Trophoblast cell (in vitro differentiated cells and primary cell): ENCODE results near the gene COPG2.

Experiments used
- DNase-seq, 2 donors: peaks; one replicate each; pipeline ENCODE4 v3.0.0-alpha.2; 2016
- H2AFZ ChIP-seq: 2 replicates; pipeline ENCODE4 v1.6.1; 2013; ENCODE audit warnings: low read length, moderate library complexity, mild to moderate bottlenecking; ENCODE audit not compliant: insufficient read depth, poor library complexity
- H2AK5ac ChIP-seq: 2 replicates; pipeline ENCODE4 v1.6.1; 2013; ENCODE audit warnings: mild to moderate bottlenecking, low read length
- H2BK120ac ChIP-seq: 2 replicates; pipeline ENCODE4 v1.6.1; 2013; ENCODE audit warnings: low read length, mild to moderate bottlenecking, moderate library complexity; ENCODE audit not compliant: insufficient read depth, poor library complexity
- H2BK12ac ChIP-seq: 2 replicates; pipeline ENCODE4 v1.6.1; 2013; ENCODE audit warnings: mild to moderate bottlenecking, low read length, moderate library complexity
- H2BK5ac ChIP-seq: 2 replicates; pipeline ENCODE4 v1.6.1; 2013; ENCODE audit warnings: low read length, low read depth, moderate library complexity, mild to moderate bottlenecking; ENCODE audit not compliant: poor library complexity
- H3K14ac ChIP-seq: 2 replicates; pipeline ENCODE4 v1.6.1; 2013; ENCODE audit warnings: mild to moderate bottlenecking, low read length
- H3K18ac ChIP-seq: 2 replicates; pipeline ENCODE4 v1.6.1; 2013; ENCODE audit warnings: mild to moderate bottlenecking, low read length
- H3K23ac ChIP-seq: 2 replicates; pipeline ENCODE4 v1.6.1; 2013; ENCODE audit warnings: low read length
- H3K27ac ChIP-seq: 2 replicates; pipeline ENCODE4 v1.5.1; 2013; ENCODE audit warnings: low read depth, mild to moderate bottlenecking, inconsistent platforms, low read length, moderate library complexity
- H3K27me3 ChIP-seq: 2 replicates; pipeline ENCODE4 v1.6.1; 2013; ENCODE audit warnings: inconsistent platforms, mild to moderate bottlenecking, low read length, moderate library complexity; ENCODE audit not compliant: insufficient read depth
- H3K36me3 ChIP-seq, 2 experiments: 1 replicate in 1 of 2; 2 replicates in 1 of 2; pipeline ENCODE4 v1.6.1; 2013; ENCODE audit warnings: low read length in 2 of 2, mild to moderate bottlenecking in 2 of 2, moderate library complexity in 1 of 2; ENCODE audit not compliant: insufficient read depth in 2 of 2, control insufficient read depth in 1 of 2
- H3K4ac ChIP-seq: 2 replicates; pipeline ENCODE4 v1.6.1; 2013; ENCODE audit warnings: low read depth, mild to moderate bottlenecking, low read length, moderate library complexity
- H3K4me1 ChIP-seq, 2 experiments: 1 replicate in 1 of 2; 2 replicates in 1 of 2; pipeline ENCODE4 v1.6.1; 2013; ENCODE audit warnings: low read length in 2 of 2, mild to moderate bottlenecking in 2 of 2, moderate library complexity in 1 of 2; ENCODE audit not compliant: insufficient read depth in 2 of 2, control insufficient read depth in 1 of 2
- H3K4me2 ChIP-seq: 2 replicates; pipeline ENCODE4 v1.6.1; 2013; ENCODE audit warnings: inconsistent platforms, mild to moderate bottlenecking, low read length, moderate library complexity
- H3K4me3 ChIP-seq: 2 replicates; pipeline ENCODE4 v1.5.1; 2013; ENCODE audit warnings: mild to moderate bottlenecking, low read depth, low read length, inconsistent platforms
- H3K79me1 ChIP-seq: one replicate; pipeline ENCODE4 v1.6.1; 2013; ENCODE audit warnings: low read length
- H3K79me2 ChIP-seq: 2 replicates; pipeline ENCODE4 v1.6.1; 2013; ENCODE audit warnings: low read length, mild to moderate bottlenecking; ENCODE audit not compliant: control insufficient read depth, insufficient read depth, poor library complexity
- H3K9ac ChIP-seq: 2 replicates; pipeline ENCODE4 v1.6.1; 2013; ENCODE audit warnings: mild to moderate bottlenecking, low read length
- H3K9me3 ChIP-seq: 2 replicates; pipeline ENCODE4 v1.6.1; 2013; ENCODE audit warnings: low read depth, mild to moderate bottlenecking, control low read depth, inconsistent platforms, low read length; ENCODE audit not compliant: insufficient read depth
- H4K12ac ChIP-seq: 2 replicates; pipeline ENCODE4 v1.6.1; 2013; ENCODE audit warnings: low read depth, mild to moderate bottlenecking, low read length, moderate library complexity
- H4K8ac ChIP-seq: 2 replicates; pipeline ENCODE4 v1.6.1; 2013; ENCODE audit warnings: low read depth, mild to moderate bottlenecking, low read length, moderate library complexity
- H4K91ac ChIP-seq: one replicate; pipeline ENCODE4 v1.6.1; 2013; ENCODE audit warnings: low read depth, mild to moderate bottlenecking, low read length, moderate library complexity
- WGBS: extraction: QIAGEN DNeasy Blood & Tissue Kit; methylation state at CpG from one replicate; pipeline ENCODE4 v1.1.7; 2013; ENCODE audit warnings: missing lambda C conversion rate; ENCODE audit not compliant: insufficient read length, insufficient coverage; ENCODE audit errors: extremely low coverage; 5-methylcytosine and 5-hydroxymethylcytosine counted together

COPG2 gene

GRCh38 chr7:130486114-130486953 is 182.2 kb downstream of the COPG2 start:
- Histone ChIP-seq H3K18ac (peak overlapping the region; percentile 91), H2AFZ (peak overlapping the region; percentile 89), H4K8ac (peak overlapping the region; percentile 89), H3K79me2 (peaks cover 12% of the 10 kb centered on the region), H3K9me3 (no peaks in the 10 kb centered on the region), H3K4ac (peak overlapping the region; percentile 91), H3K23ac (no peak overlapping the region), H2BK12ac (peak overlapping the region; percentile 85), H3K27ac (peak overlapping the region; percentile 20), H3K4me1 (peaks cover 15 to 36% of the 10 kb centered on the region in 2 experiments), H3K27me3 (no peaks in the 10 kb centered on the region), H2AK5ac (peak overlapping the region; percentile 44), H4K12ac (peak overlapping the region; percentile 32), H3K36me3 (peaks cover 0 to 2% of the 10 kb centered on the region in 2 experiments), H3K14ac (peak overlapping the region; percentile 94), H3K9ac (peak overlapping the region; percentile 88), H3K4me2 (peak overlapping the region; percentile 88), H4K91ac (peak overlapping the region; percentile 62), H3K79me1 (peaks cover 35% of the 10 kb centered on the region), H3K4me3 (peak overlapping the region; percentile 89), H2BK5ac (no peak overlapping the region), H2BK120ac (peak overlapping the region; percentile 17)
- WGBS: no CpG with 5 or more reads among the region's 67 CpGs
- peak; percentile 69 to 91 for DNase-seq

- peaks cover 8% of the 10 kb centered on the region for H3K79me2 ChIP-seq
- no peaks in the 10 kb centered on the region for H3K36me3 ChIP-seq
- H3K27ac ChIP-seq: no peak overlapping the region
- H3K18ac ChIP-seq: no peak overlapping the region
- H2AFZ ChIP-seq: no peak overlapping the region
- no peak overlapping the region for H3K4me3 ChIP-seq
- no peak overlapping the region for H4K12ac ChIP-seq
- H2BK5ac ChIP-seq: no peak overlapping the region
- no peak overlapping the region for H4K8ac ChIP-seq
- H3K4me2 ChIP-seq: peak overlapping the region; percentile 88
- H3K9ac ChIP-seq: no peak overlapping the region
- H3K79me1 ChIP-seq: peaks cover 30% of the 10 kb centered on the region
- H4K91ac ChIP-seq: peak overlapping the region; percentile 9
- H2BK12ac ChIP-seq: peak overlapping the region; percentile 58
- H3K9me3 ChIP-seq: no peaks in the 10 kb centered on the region
- H3K4me1 ChIP-seq: peaks cover 12 to 34% of the 10 kb centered on the region in 2 experiments
- H2BK120ac ChIP-seq: no peak overlapping the region
- peak overlapping the region; percentile 17 for H3K14ac ChIP-seq
- no peak overlapping the region for H3K4ac ChIP-seq
- DNase-seq: no peak
- H3K23ac ChIP-seq: no peak overlapping the region
- H2AK5ac ChIP-seq: peak overlapping the region; percentile 17
- no CpG with 5 or more reads among the region's 11 CpGs for WGBS
- no peaks in the 10 kb centered on the region for H3K27me3 ChIP-seq
Observed at GRCh38 chr7:130485734-130486113, 182.8 kb downstream of the COPG2 start.

- DNase-seq: no peak
- Histone ChIP-seq H3K9me3 (no peaks in the 10 kb centered on the region), H3K27me3 (no peaks in the 10 kb centered on the region), H4K12ac (no peak overlapping the region), H3K18ac (no peak overlapping the region), H3K27ac (no peak overlapping the region), H3K4ac (no peak overlapping the region), H3K79me1 (peaks cover 14% of the 10 kb centered on the region), H3K14ac (no peak overlapping the region), H2BK5ac (no peak overlapping the region), H3K4me1 (peaks cover 9 to 21% of the 10 kb centered on the region in 2 experiments), H2AFZ (no peak overlapping the region), H3K4me2 (no peak overlapping the region), H3K79me2 (peaks cover 4% of the 10 kb centered on the region), H2AK5ac (no peak overlapping the region), H2BK12ac (no peak overlapping the region), H3K23ac (no peak overlapping the region), H4K91ac (no peak overlapping the region), H3K36me3 (no peaks in the 10 kb centered on the region), H4K8ac (no peak overlapping the region), H2BK120ac (no peak overlapping the region), H3K9ac (no peak overlapping the region), H3K4me3 (no peak overlapping the region)
- no CpG with 5 or more reads among the region's 3 CpGs for WGBS
Observed at GRCh38 chr7:130483031-130483430, 185.5 kb downstream of the COPG2 start.

GRCh38 chr7:130481898-130482297 is 186.7 kb downstream of the COPG2 start:
- no peak overlapping the region for H3K4me3 ChIP-seq
- no peak overlapping the region for H2AFZ ChIP-seq
- H3K4ac ChIP-seq: no peak overlapping the region
- H2AK5ac ChIP-seq: no peak overlapping the region
- H3K27ac ChIP-seq: no peak overlapping the region
- H3K27me3 ChIP-seq: no peaks in the 10 kb centered on the region
- H2BK120ac ChIP-seq: no peak overlapping the region
- peaks cover 4% of the 10 kb centered on the region for H3K79me2 ChIP-seq
- H3K36me3 ChIP-seq: no peaks in the 10 kb centered on the region
- no peak overlapping the region for H4K12ac ChIP-seq
- no peaks in the 10 kb centered on the region for H3K9me3 ChIP-seq
- H3K4me1 ChIP-seq: peaks cover 4 to 13% of the 10 kb centered on the region in 2 experiments
- DNase-seq: no peak
- H2BK12ac ChIP-seq: peak overlapping the region; percentile 12
- H3K14ac ChIP-seq: no peak overlapping the region
- no peak overlapping the region for H3K9ac ChIP-seq
- no peak overlapping the region for H4K8ac ChIP-seq
- H3K18ac ChIP-seq: no peak overlapping the region
- no peak overlapping the region for H2BK5ac ChIP-seq
- peaks cover 11% of the 10 kb centered on the region for H3K79me1 ChIP-seq
- no peak overlapping the region for H4K91ac ChIP-seq
- WGBS: no CpG with 5 or more reads among the region's 1 CpG
- no peak overlapping the region for H3K4me2 ChIP-seq
- no peak overlapping the region for H3K23ac ChIP-seq
